HCT116 (cell line): ENCODE data around the gene SPATA33. TPM values are rescaled to one million over a fixed set of nuclear protein-coding genes. Genes with fewer than 3 reads are reported as not detected.

ENCODE experiments used
- ATAC-seq: fragments of 200-7000 bp; cut with Tn5 transposase; 2 replicates; pipeline ENCODE4 v1.9.1; 2020; ENCODE audit warnings: mild to moderate bottlenecking, moderate library complexity
- BruUV-seq: library from RNA; stranded (reverse); fragments of 400-500 nt; replicated peaks from 2 replicates; lab custom pipeline; 2021; lab: Mats Ljungman, UMichigan
- CTCF ChIA-PET: fragments of 300-600 bp; sonication (Branson Sonifier 250); formaldehyde crosslinking; loops from one replicate; lab custom pipeline; 2021; ENCODE audit warnings: antibody characterized with exemption; lab: Charles Lee
- POLR2A ChIA-PET: fragments of 300-600, 350-600 bp; sonication (Branson Sonifier 250); formaldehyde crosslinking; loops from one replicate; lab custom pipeline; 2021; ENCODE audit warnings: antibody characterized with exemption; lab: Charles Lee
- RAD21 ChIA-PET, 2 experiments: fragments of 300-600 bp; sonication (Branson Sonifier 250); formaldehyde crosslinking; loops; one replicate each; lab custom pipeline; 2023; ENCODE audit warnings: low total read pairs in 2 of 2; ENCODE audit not compliant: uncharacterized antibody in 2 of 2, unreplicated experiment in 2 of 2, low non-redundant PET in 1 of 2; lab: Charles Lee
- DNase-seq: peaks from one replicate; pipeline ENCODE4 v3.0.0-alpha.2; 2010; ENCODE audit warnings: low read depth, low spot score
- H2AFZ ChIP-seq: fragments of 200-600 bp; shearing (Covaris generic), sonication (generic); 2 replicates; pipeline ENCODE4 v1.6.1; 2017; ENCODE audit warnings: low read depth, mixed run types, mixed read lengths, antibody characterized with exemption, low read length; ENCODE audit not compliant: poor library complexity, severe bottlenecking
- H3K27ac ChIP-seq: 2 replicates; pipeline ENCODE4 v1.5.1; 2012; ENCODE audit warnings: low read depth, low read length
- H3K27me3 ChIP-seq: fragments of 200-600 bp; sonication (generic); 2 replicates; pipeline ENCODE4 v1.6.1; 2016; ENCODE audit warnings: mixed run types, low read length, mixed read lengths; ENCODE audit not compliant: insufficient read depth
- H3K36me3 ChIP-seq, 2 experiments: fragments of 200-500 bp in 1 of 2; fragments of 200-600 bp in 1 of 2; sonication (Bioruptor generic) in 1 of 2; sonication (generic) in 1 of 2; 2 replicates each; pipeline versions ENCODE4 v1.5.1 to v1.6.1; 2014 to 2016; ENCODE audit warnings: low read length in 2 of 2, inconsistent platforms in 1 of 2, mixed read lengths in 1 of 2, mixed run types in 1 of 2; ENCODE audit not compliant: insufficient read depth in 2 of 2, control insufficient read depth in 1 of 2
- H3K4me1 ChIP-seq, 2 experiments: fragments of 200-600 bp in 1 of 2; sonication (generic) in 1 of 2; 2 replicates each; pipeline versions ENCODE4 v1.5.1 to v1.6.1; 2012 to 2017; ENCODE audit warnings: low read length in 2 of 2, inconsistent platforms in 1 of 2, mild to moderate bottlenecking in 1 of 2, mixed read lengths in 1 of 2, mixed run types in 1 of 2, moderate library complexity in 1 of 2; ENCODE audit not compliant: insufficient read depth in 2 of 2, control insufficient read depth in 1 of 2
- H3K4me2 ChIP-seq: fragments of 200-600 bp; sonication (generic); 2 replicates; pipeline ENCODE4 v1.6.1; 2017; ENCODE audit warnings: mixed run types, low read length, mixed read lengths
- H3K4me3 ChIP-seq, 2 experiments: fragments of 200-600 bp in 1 of 2; sonication (generic) in 1 of 2; replicated peaks in 1 of 2; 2 replicates each; pipeline ENCODE4 v1.5.1; 2011 to 2016; ENCODE audit warnings: low read length in 2 of 2, control low read depth in 1 of 2, low read depth in 1 of 2, mild to moderate bottlenecking in 1 of 2, mixed read lengths in 1 of 2, mixed run types in 1 of 2
- H3K79me2 ChIP-seq: fragments of 200-600 bp; sonication (generic); 2 replicates; pipeline ENCODE4 v1.6.1; 2017; ENCODE audit warnings: mild to moderate bottlenecking, mixed run types, low read length, moderate library complexity, mixed read lengths; ENCODE audit not compliant: insufficient read depth
- H3K9ac ChIP-seq: fragments of 200-600 bp; sonication (generic); 2 replicates; pipeline ENCODE4 v1.6.1; 2016; ENCODE audit warnings: low read length, mixed read lengths
- H3K9me2 ChIP-seq: fragments of 200-600 bp; sonication (generic), shearing (Covaris generic); 2 replicates; pipeline ENCODE4 v1.6.1; 2017; ENCODE audit warnings: mixed run types, mild to moderate bottlenecking, moderate library complexity; ENCODE audit not compliant: insufficient read depth
- H3K9me3 ChIP-seq, 2 experiments: fragments of 200-500 bp in 1 of 2; fragments of 200-600 bp in 1 of 2; sonication (Bioruptor generic) in 1 of 2; sonication (generic) in 1 of 2; 2 replicates each; pipeline ENCODE4 v1.6.1; 2014 to 2017; ENCODE audit warnings: low read length in 2 of 2, mixed read lengths in 2 of 2, inconsistent platforms in 1 of 2, low read depth in 1 of 2, mild to moderate bottlenecking in 1 of 2, mixed run types in 1 of 2, moderate library complexity in 1 of 2; ENCODE audit not compliant: control insufficient read depth in 1 of 2, insufficient read depth in 1 of 2
- H4K20me1 ChIP-seq: fragments of 200-600 bp; sonication (generic), shearing (Covaris generic); 2 replicates; pipeline ENCODE4 v1.6.1; 2017; ENCODE audit warnings: mixed run types, mild to moderate bottlenecking, moderate library complexity; ENCODE audit not compliant: insufficient read depth
- CTCF ChIP-seq, 3 experiments: fragments of 200-600 bp in 1 of 3; sonication (generic) in 1 of 3; IDR thresholded peaks in 2 of 3; conservative IDR thresholded peaks in 1 of 3; 2 replicates each; pipeline ENCODE4 v1.5.1; 2012 to 2017; ENCODE audit warnings: low read depth in 2 of 3, low read length in 2 of 3, antibody characterized with exemption in 1 of 3, borderline replicate concordance in 1 of 3, control low read depth in 1 of 3, mild to moderate bottlenecking in 1 of 3, mixed read lengths in 1 of 3, mixed run types in 1 of 3, moderate library complexity in 1 of 3; ENCODE audit not compliant: insufficient read depth in 1 of 3
- EGR1 ChIP-seq: IDR thresholded peaks from 2 replicates; pipeline ENCODE4 v1.6.1; 2012; ENCODE audit warnings: low read depth
- EZH2 ChIP-seq: fragments of 200-600 bp; sonication (generic); IDR thresholded peaks from 2 replicates; pipeline ENCODE4 v1.6.1; 2017; ENCODE audit warnings: antibody characterized with exemption, mixed run types
- EZH2phosphoT487 ChIP-seq: fragments of 200-600 bp; IDR thresholded peaks from 2 replicates; pipeline ENCODE4 v1.6.1; 2018; ENCODE audit warnings: antibody characterized with exemption, borderline replicate concordance
- JUND ChIP-seq: IDR thresholded peaks from 2 replicates; pipeline ENCODE4 v1.6.1; 2012
- POLR2A ChIP-seq: IDR thresholded peaks from 2 replicates; pipeline ENCODE4 v1.7.0; 2011; ENCODE audit warnings: borderline replicate concordance; ENCODE audit not compliant: insufficient read depth, insufficient read length; ENCODE audit errors: extremely low read depth
- POLR2AphosphoS5 ChIP-seq: IDR thresholded peaks from 2 replicates; pipeline ENCODE4 v1.6.1; 2011; ENCODE audit warnings: mild to moderate bottlenecking, low read depth, low read length, moderate library complexity
- RAD21 ChIP-seq: IDR thresholded peaks from 2 replicates; pipeline ENCODE4 v1.6.1; 2012; ENCODE audit warnings: low read depth, mild to moderate bottlenecking
- SP1 ChIP-seq: IDR thresholded peaks from 2 replicates; pipeline ENCODE4 v1.6.1; 2012; ENCODE audit warnings: low read depth
- SRF ChIP-seq: IDR thresholded peaks from 2 replicates; pipeline ENCODE4 v1.6.1; 2012; ENCODE audit warnings: low read depth
- TCF7L2 ChIP-seq: IDR thresholded peaks from 2 replicates; pipeline ENCODE4 v1.7.0; 2011; ENCODE audit warnings: borderline replicate concordance, inconsistent platforms; ENCODE audit not compliant: insufficient read depth, insufficient read length; ENCODE audit errors: extremely low read depth
- YY1 ChIP-seq: IDR thresholded peaks from 2 replicates; pipeline ENCODE4 v1.6.1; 2011; ENCODE audit warnings: low read length, low read depth, moderate library complexity, mild to moderate bottlenecking; ENCODE audit not compliant: insufficient replicate concordance; ENCODE audit errors: extremely low read depth
- ZBTB33 ChIP-seq: IDR thresholded peaks from 2 replicates; pipeline ENCODE4 v1.6.1; 2011; ENCODE audit warnings: mild to moderate bottlenecking, low read length, moderate library complexity; ENCODE audit not compliant: insufficient replicate concordance; ENCODE audit errors: extremely low read depth
- ZFX ChIP-seq: fragments of 450-650 bp; IDR thresholded peaks from 2 replicates; pipeline ENCODE4 v1.6.1; 2017
- intact Hi-C: fragments of 100-400 bp; cut with micrococcal nuclease; formaldehyde crosslinking; loops from 2 replicates; pipeline ENCODE4 v1.10.0; 2022
- total RNA-seq: library from RNA; stranded (reverse); gene quantifications from one replicate; pipeline ENCODE4 v1.2.1, GENCODE V29; 2021; ENCODE audit not compliant: unreplicated experiment

SPATA33 gene
- total RNA-seq, 1 experiment from 2014 or later = 24.9 TPM

- Histone ChIP-seq H3K27ac (no peak within 1 kb of the TSS; the same call in 1 of the 2 replicates), H3K4me1 (peaks cover 21 to 36% of the 10 kb centered on the region in 2 experiments), H3K36me3 (no peaks in the 10 kb centered on the region), H3K4me2 (no peak within 1 kb of the TSS), H3K9ac (no peak within 1 kb of the TSS), H3K9me3 (no peaks in the 10 kb centered on the region), H3K27me3 (no peaks in the 10 kb centered on the region), H2AFZ (no peak within 1 kb of the TSS), H3K9me2 (no peaks in the 10 kb centered on the region), H3K4me3 (no peak within 1 kb of the TSS), H3K79me2 (no peaks in the 10 kb centered on the region), H4K20me1 (no peaks in the 10 kb centered on the region)
- intact Hi-C loops = no loop called here
- DNase-seq (no peak), ATAC-seq (no peak)
- ChIA-PET RAD21 (interaction anchor here in 1 of 2 experiments (0.9 kb wide), 1 partner anchor 29 kb away, joined by 3 read pairs; no protein-coding TSS in a partner anchor), POLR2A (no interaction called here), CTCF (interaction anchor here (1.1 to 2.6 kb wide), 2 partner anchors 12 to 19 kb away, joined by 4 to 16 read pairs; no protein-coding TSS in a partner anchor)
- TF ChIP-seq ZFX (no peak), TCF7L2 (no peak), POLR2AphosphoS5 (no peak)
- no TSS peak for BruUV-seq
Observed at GRCh38 chr16:89613231-89613953, 44.2 kb upstream of the SPATA33 start, which contains the start of gene DPEP1. Gene DPEP1, plus strand, starts transcription at chr16:89613642. Its CDS starts 16,769 bp downstream, at chr16:89630411.

GRCh38 chr16:89613954-89614459 is 43.6 kb upstream of the SPATA33 start:
- Histone ChIP-seq H4K20me1 (no peaks in the 10 kb centered on the region), H3K27ac (no peak overlapping the region; the same call in 1 of the 2 replicates), H3K9me3 (no peaks in the 10 kb centered on the region), H3K9me2 (no peaks in the 10 kb centered on the region), H3K4me3 (no peak overlapping the region), H3K4me2 (no peak overlapping the region), H3K4me1 (peaks cover 15 to 29% of the 10 kb centered on the region in 2 experiments), H3K27me3 (no peaks in the 10 kb centered on the region), H2AFZ (no peak overlapping the region), H3K36me3 (no peaks in the 10 kb centered on the region), H3K79me2 (no peaks in the 10 kb centered on the region), H3K9ac (no peak overlapping the region)
- ChIA-PET CTCF (interaction anchor here (0.8 to 2.6 kb wide), 5 partner anchors 12 to 44 kb away, joined by 3 to 17 read pairs (median 5); partner anchors contain the start of gene SPATA33), POLR2A (no interaction called here), RAD21 (interaction anchor here in 1 of 2 experiments (0.9 kb wide), 1 partner anchor 28 kb away, joined by 3 read pairs; no protein-coding TSS in a partner anchor)
- DNase-seq = no peak
- BruUV-seq = no TSS peak
- intact Hi-C loops = no loop called here
- TF ChIP-seq EZH2phosphoT487 = no peak
- no peak for TF ChIP-seq EZH2
- no peak for TF ChIP-seq ZBTB33
- TF ChIP-seq CTCF (IDR thresholded peaks at IDR 0.05 in 2 of 3, conservative IDR thresholded peaks at IDR 0.05 in 1 of 3; ENCODE audit: borderline replicate concordance in 1 of 3, insufficient read depth in 1 of 3, low read depth in 2 of 3, low read length in 2 of 3) = no peak
- no peak for TF ChIP-seq SRF
- no peak for TF ChIP-seq JUND
- no peak for TF ChIP-seq YY1
- TF ChIP-seq POLR2A = no peak
- no peak for TF ChIP-seq EGR1
- TF ChIP-seq RAD21 = no peak
- TF ChIP-seq SP1 = no peak
- ATAC-seq = no peak
